Suprapubic skin (tissue), 3 donors: ENCODE results near the gene MPZL3.

Experiments
- CTCF ChIP-seq, 2 donors: fragments of 200-600 bp in 1 of 2; fragments of 450-650 bp in 1 of 2; sonication (generic) in 1 of 2; IDR thresholded peaks; one replicate each; pipeline ENCODE4 v1.5.1; 2016 to 2019; ENCODE audit warnings: antibody characterized with exemption in 2 of 2, mild to moderate bottlenecking in 1 of 2, moderate library complexity in 1 of 2
- POLR2AphosphoS5 ChIP-seq, 3 donors: sonication (generic); formaldehyde crosslinking; IDR thresholded peaks; one replicate each; pipeline ENCODE4 v1.6.1; 2017; ENCODE audit warnings: antibody characterized with exemption in 3 of 3

- TF ChIP-seq CTCF (IDR thresholded peaks at IDR 0.05) (no peak), POLR2AphosphoS5 (IDR thresholded peaks at IDR 0.05) (no peak)
Measured at GRCh38 chr11:118215765-118216164, 36.4 kb downstream of the MPZL3 start.
